ENCODE measurements around the gene COL6A2.

The COL6A2 gene

GRCh38 chr21:46157987-46158451, 60.1 kb downstream of the COL6A2 start:
- Histone ChIP-seq H3K27me3 (ENCODE audit: control insufficient read depth, insufficient read depth, low read length, poor library complexity, severe bottlenecking) (no peaks in the 10 kb centered on the region), H3K4me3 (ENCODE audit: insufficient read depth, low read depth, low read length) (no peak overlapping the region), H3K4me1 (ENCODE audit: control insufficient read depth, insufficient read depth, low read length) (peaks cover 7% of the 10 kb centered on the region), H3K9me3 (ENCODE audit: control insufficient read depth, low read length) (no peaks in the 10 kb centered on the region), H3K27ac (ENCODE audit: insufficient read depth, low read depth, low read length, poor library complexity, severe bottlenecking) (no peak overlapping the region), H3K36me3 (ENCODE audit: control insufficient read depth, insufficient read depth, low read length) (no peaks in the 10 kb centered on the region)
- 94 to 95% methylated on average over 15 of the region's 15 CpGs for WGBS, 2 experiments

GRCh38 chr21:46158666-46159300, 60.9 kb downstream of the COL6A2 start:
- no peak overlapping the region for H3K4me3 ChIP-seq (ENCODE audit: insufficient read depth, low read depth, low read length)
- H3K27ac ChIP-seq (ENCODE audit: insufficient read depth, low read depth, low read length, poor library complexity, severe bottlenecking), result no peak overlapping the region
- H3K9me3 ChIP-seq (ENCODE audit: control insufficient read depth, low read length), result no peaks in the 10 kb centered on the region
- H3K27me3 ChIP-seq (ENCODE audit: control insufficient read depth, insufficient read depth, low read length, poor library complexity, severe bottlenecking), result no peaks in the 10 kb centered on the region
- no peaks in the 10 kb centered on the region for H3K36me3 ChIP-seq (ENCODE audit: control insufficient read depth, insufficient read depth, low read length)
- 94 to 95% methylated on average over 10 of the region's 10 CpGs for WGBS, 2 experiments
- H3K4me1 ChIP-seq (ENCODE audit: control insufficient read depth, insufficient read depth, low read length), result no peaks in the 10 kb centered on the region

GRCh38 chr21:46159390-46159789, 61.5 kb downstream of the COL6A2 start:
- Histone ChIP-seq H3K4me1 (ENCODE audit: control insufficient read depth, insufficient read depth, low read length) (no peaks in the 10 kb centered on the region), H3K27ac (ENCODE audit: insufficient read depth, low read depth, low read length, poor library complexity, severe bottlenecking) (no peak overlapping the region), H3K36me3 (ENCODE audit: control insufficient read depth, insufficient read depth, low read length) (no peaks in the 10 kb centered on the region), H3K9me3 (ENCODE audit: control insufficient read depth, low read length) (no peaks in the 10 kb centered on the region), H3K4me3 (ENCODE audit: insufficient read depth, low read depth, low read length) (no peak overlapping the region), H3K27me3 (ENCODE audit: control insufficient read depth, insufficient read depth, low read length, poor library complexity, severe bottlenecking) (no peaks in the 10 kb centered on the region)
- 94 to 96% methylated on average over 12 of the region's 12 CpGs for WGBS, 2 experiments

GRCh38 chr21:46159841-46160656, 62.1 kb downstream of the COL6A2 start:
- Histone ChIP-seq H3K27ac (ENCODE audit: insufficient read depth, low read depth, low read length, poor library complexity, severe bottlenecking) (no peak overlapping the region), H3K4me3 (ENCODE audit: insufficient read depth, low read depth, low read length) (no peak overlapping the region), H3K27me3 (ENCODE audit: control insufficient read depth, insufficient read depth, low read length, poor library complexity, severe bottlenecking) (no peaks in the 10 kb centered on the region), H3K9me3 (ENCODE audit: control insufficient read depth, low read length) (no peaks in the 10 kb centered on the region), H3K36me3 (ENCODE audit: control insufficient read depth, insufficient read depth, low read length) (no peaks in the 10 kb centered on the region), H3K4me1 (ENCODE audit: control insufficient read depth, insufficient read depth, low read length) (no peaks in the 10 kb centered on the region)
- WGBS, 2 experiments, result 96% methylated on average over 32 of the region's 32 CpGs

GRCh38 chr21:46160657-46160906, 62.7 kb downstream of the COL6A2 start:
- no peak overlapping the region for H3K27ac ChIP-seq (ENCODE audit: insufficient read depth, low read depth, low read length, poor library complexity, severe bottlenecking)
- no peaks in the 10 kb centered on the region for H3K4me1 ChIP-seq (ENCODE audit: control insufficient read depth, insufficient read depth, low read length)
- WGBS, 2 experiments, result 94 to 95% methylated on average over 22 of the region's 22 CpGs
- no peaks in the 10 kb centered on the region for H3K9me3 ChIP-seq (ENCODE audit: control insufficient read depth, low read length)
- H3K36me3 ChIP-seq (ENCODE audit: control insufficient read depth, insufficient read depth, low read length), result no peaks in the 10 kb centered on the region
- H3K4me3 ChIP-seq (ENCODE audit: insufficient read depth, low read depth, low read length), result no peak overlapping the region
- no peaks in the 10 kb centered on the region for H3K27me3 ChIP-seq (ENCODE audit: control insufficient read depth, insufficient read depth, low read length, poor library complexity, severe bottlenecking)

- Histone ChIP-seq H3K4me1 (ENCODE audit: control insufficient read depth, insufficient read depth, low read length) (no peaks in the 10 kb centered on the region), H3K27ac (ENCODE audit: insufficient read depth, low read depth, low read length, poor library complexity, severe bottlenecking) (no peak overlapping the region), H3K9me3 (ENCODE audit: control insufficient read depth, low read length) (no peaks in the 10 kb centered on the region), H3K27me3 (ENCODE audit: control insufficient read depth, insufficient read depth, low read length, poor library complexity, severe bottlenecking) (no peaks in the 10 kb centered on the region), H3K4me3 (ENCODE audit: insufficient read depth, low read depth, low read length) (no peak overlapping the region), H3K36me3 (ENCODE audit: control insufficient read depth, insufficient read depth, low read length) (no peaks in the 10 kb centered on the region)
- 97% methylated on average over 65 of the region's 72 CpGs for WGBS, 2 experiments
These were observed 63.2 kb downstream of the COL6A2 start for GRCh38 chr21:46160907-46161632.

- H3K9me3 ChIP-seq (ENCODE audit: control insufficient read depth, low read length), result no peaks in the 10 kb centered on the region
- no peaks in the 10 kb centered on the region for H3K36me3 ChIP-seq (ENCODE audit: control insufficient read depth, insufficient read depth, low read length)
- WGBS, 2 experiments, result 92 to 94% methylated on average over 71 to 72 of the region's 72 CpGs
- H3K27me3 ChIP-seq (ENCODE audit: control insufficient read depth, insufficient read depth, low read length, poor library complexity, severe bottlenecking), result no peaks in the 10 kb centered on the region
- H3K4me1 ChIP-seq (ENCODE audit: control insufficient read depth, insufficient read depth, low read length), result no peaks in the 10 kb centered on the region
- no peak overlapping the region for H3K4me3 ChIP-seq (ENCODE audit: insufficient read depth, low read depth, low read length)
- no peak overlapping the region for H3K27ac ChIP-seq (ENCODE audit: insufficient read depth, low read depth, low read length, poor library complexity, severe bottlenecking)
These were observed 64.0 kb downstream of the COL6A2 start for GRCh38 chr21:46161633-46162592.

GRCh38 chr21:46163380-46163779, 65.5 kb downstream of the COL6A2 start:
- H3K27ac ChIP-seq (ENCODE audit: insufficient read depth, low read depth, low read length, poor library complexity, severe bottlenecking), result no peak overlapping the region
- H3K27me3 ChIP-seq (ENCODE audit: control insufficient read depth, insufficient read depth, low read length, poor library complexity, severe bottlenecking), result no peaks in the 10 kb centered on the region
- no peaks in the 10 kb centered on the region for H3K9me3 ChIP-seq (ENCODE audit: control insufficient read depth, low read length)
- H3K36me3 ChIP-seq (ENCODE audit: control insufficient read depth, insufficient read depth, low read length), result no peaks in the 10 kb centered on the region
- 93 to 95% methylated on average over 4 of the region's 4 CpGs for WGBS, 2 experiments
- no peak overlapping the region for H3K4me3 ChIP-seq (ENCODE audit: insufficient read depth, low read depth, low read length)
- H3K4me1 ChIP-seq (ENCODE audit: control insufficient read depth, insufficient read depth, low read length), result no peaks in the 10 kb centered on the region

- H3K9me3 ChIP-seq (ENCODE audit: control insufficient read depth, low read length), result no peaks in the 10 kb centered on the region
- no peaks in the 10 kb centered on the region for H3K4me1 ChIP-seq (ENCODE audit: control insufficient read depth, insufficient read depth, low read length)
- H3K27ac ChIP-seq (ENCODE audit: insufficient read depth, low read depth, low read length, poor library complexity, severe bottlenecking), result no peak overlapping the region
- no peak overlapping the region for H3K4me3 ChIP-seq (ENCODE audit: insufficient read depth, low read depth, low read length)
- no peaks in the 10 kb centered on the region for H3K36me3 ChIP-seq (ENCODE audit: control insufficient read depth, insufficient read depth, low read length)
- no peaks in the 10 kb centered on the region for H3K27me3 ChIP-seq (ENCODE audit: control insufficient read depth, insufficient read depth, low read length, poor library complexity, severe bottlenecking)
These were observed 67.2 kb downstream of the COL6A2 start for GRCh38 chr21:46165098-46165497.

Measured in ectodermal cell (in vitro differentiated cells).